Liver (tissue), 9 donors: Measurements from ENCODE around the gene NOS1AP. TPM values are rescaled to one million over a fixed set of nuclear protein-coding genes. Genes with fewer than 3 reads are reported as not detected.

ENCODE experiments used
- DNase-seq: peaks from one replicate; pipeline ENCODE4 v3.0.0-alpha.2; 2017; ENCODE audit warnings: low spot score
- H3K27ac ChIP-seq, 2 donors: one replicate each; pipeline ENCODE4 v1.7.0; 2013; ENCODE audit warnings: inconsistent platforms in 2 of 2, low read length in 2 of 2, control low read depth in 1 of 2, low read depth in 1 of 2, mild to moderate bottlenecking in 1 of 2
- H3K27me3 ChIP-seq, 4 donors: one replicate each; pipeline versions ENCODE4 v1.6.1 to v1.7.0; 2013; ENCODE audit warnings: low read length in 3 of 4, inconsistent platforms in 1 of 4, mild to moderate bottlenecking in 1 of 4, moderate library complexity in 1 of 4; ENCODE audit not compliant: control insufficient read depth in 4 of 4, insufficient read depth in 4 of 4
- H3K36me3 ChIP-seq, 4 donors: one replicate each; pipeline versions ENCODE4 v1.6.1 to v1.7.0; 2013; ENCODE audit warnings: low read length in 3 of 4, mild to moderate bottlenecking in 3 of 4, low read depth in 1 of 4, moderate library complexity in 1 of 4; ENCODE audit not compliant: control insufficient read depth in 4 of 4, insufficient read depth in 3 of 4
- H3K4me1 ChIP-seq, 4 donors: one replicate each; pipeline versions ENCODE4 v1.6.1 to v1.7.0; 2013; ENCODE audit warnings: low read length in 3 of 4, mild to moderate bottlenecking in 3 of 4, moderate library complexity in 1 of 4; ENCODE audit not compliant: control insufficient read depth in 4 of 4, insufficient read depth in 4 of 4
- H3K4me3 ChIP-seq, 3 donors: one replicate each; pipeline versions ENCODE4 v1.6.1 to v1.7.0; 2013; ENCODE audit warnings: low read length in 3 of 3, control low read depth in 1 of 3, low read depth in 1 of 3, mild to moderate bottlenecking in 1 of 3
- H3K9ac ChIP-seq, 2 donors: one replicate each; pipeline ENCODE4 v1.7.0; 2013; ENCODE audit warnings: low read length in 2 of 2, mild to moderate bottlenecking in 2 of 2, moderate library complexity in 2 of 2, control low read depth in 1 of 2, low read depth in 1 of 2
- H3K9me3 ChIP-seq, 4 donors: one replicate each; pipeline versions ENCODE4 v1.6.1 to v1.7.0; 2013; ENCODE audit warnings: low read length in 3 of 4; ENCODE audit not compliant: control insufficient read depth in 4 of 4
- EGR1 ChIP-seq, 2 donors: IDR thresholded peaks; 2 replicates each; pipeline ENCODE4 v1.6.1; 2016 to 2018; ENCODE audit warnings: antibody characterized with exemption in 2 of 2, low read depth in 2 of 2
- FOXA1 ChIP-seq: IDR thresholded peaks from 2 replicates; pipeline ENCODE4 v1.6.1; 2016; ENCODE audit warnings: antibody characterized with exemption
- FOXA2 ChIP-seq: IDR thresholded peaks from 2 replicates; pipeline ENCODE4 v1.6.1; 2016; ENCODE audit warnings: antibody characterized with exemption
- GABPA ChIP-seq, 2 donors: IDR thresholded peaks in 1 of 2; conservative IDR thresholded peaks in 1 of 2; 2 replicates each; pipeline ENCODE4 v1.6.1; 2016; ENCODE audit warnings: antibody characterized with exemption in 2 of 2, mild to moderate bottlenecking in 1 of 2, moderate library complexity in 1 of 2
- HNF4A ChIP-seq, 2 donors: conservative IDR thresholded peaks; 2 replicates each; pipeline ENCODE4 v1.6.1; 2016; ENCODE audit warnings: antibody characterized with exemption in 2 of 2, mild to moderate bottlenecking in 2 of 2
- HNF4G ChIP-seq: IDR thresholded peaks from 2 replicates; pipeline ENCODE4 v1.6.1; 2016; ENCODE audit warnings: antibody characterized with exemption
- JUND ChIP-seq, 2 donors: IDR thresholded peaks; 2 replicates each; pipeline ENCODE4 v1.6.1; 2016; ENCODE audit warnings: antibody characterized with exemption in 2 of 2
- MAX ChIP-seq: IDR thresholded peaks from 2 replicates; pipeline ENCODE4 v1.6.1; 2016; ENCODE audit warnings: antibody characterized with exemption
- NR2F2 ChIP-seq: IDR thresholded peaks from 2 replicates; pipeline ENCODE4 v1.6.1; 2016; ENCODE audit warnings: antibody characterized with exemption
- RAD21 ChIP-seq, 2 donors: IDR thresholded peaks; 2 replicates each; pipeline ENCODE4 v1.6.1; 2016; ENCODE audit warnings: antibody characterized with exemption in 2 of 2, mild to moderate bottlenecking in 2 of 2
- RXRA ChIP-seq, 2 donors: IDR thresholded peaks; 2 replicates each; pipeline ENCODE4 v1.6.1; 2017 to 2018; ENCODE audit warnings: antibody characterized with exemption in 2 of 2, mild to moderate bottlenecking in 1 of 2
- SP1 ChIP-seq: IDR thresholded peaks from 2 replicates; pipeline ENCODE4 v1.6.1; 2018; ENCODE audit warnings: antibody characterized with exemption, mild to moderate bottlenecking
- TAF1 ChIP-seq: conservative IDR thresholded peaks from 2 replicates; pipeline ENCODE4 v1.6.1; 2016; ENCODE audit warnings: antibody characterized with exemption, mild to moderate bottlenecking
- YY1 ChIP-seq: IDR thresholded peaks from 2 replicates; pipeline ENCODE4 v1.6.1; 2016; ENCODE audit warnings: antibody characterized with exemption, mild to moderate bottlenecking
- WGBS: extraction: QIAGEN DNeasy Blood & Tissue Kit; methylation state at CpG from one replicate; pipeline ENCODE4 v1.1.7; 2013; 5-methylcytosine and 5-hydroxymethylcytosine counted together
- polyA plus RNA-seq, 2 donors: library from polyadenylated mRNA; stranded (reverse) in 1 of 2; unstranded in 1 of 2; fragments of 200-250 nt in 1 of 2; fragments of >200 nt in 1 of 2; fragmentation: Nextera tagmentation in 1 of 2; extraction: Ambion mirVana in 1 of 2; gene quantifications; one replicate each; pipeline versions ENCODE4 v1.2.1 to v1.2.3, GENCODE V29; 2013 to 2015
- total RNA-seq, 2 donors: library from RNA; depleted of rRNA; stranded (reverse); fragments of >200 nt; gene quantifications; one replicate each; pipeline ENCODE4 v1.2.3, GENCODE V29; 2014
- TF ChIP-seq, protein P1 (sequence below): IDR thresholded peaks from 2 replicates; pipeline ENCODE4 v1.6.1; 2016; ENCODE audit warnings: antibody characterized with exemption
- TF ChIP-seq, protein P2 (sequence below): IDR thresholded peaks from 2 replicates; pipeline ENCODE4 v1.6.1; 2016; ENCODE audit warnings: antibody characterized with exemption, mild to moderate bottlenecking
- TF ChIP-seq, protein P3 (sequence below): IDR thresholded peaks from 2 replicates; pipeline ENCODE4 v1.6.1; 2016; ENCODE audit warnings: antibody characterized with exemption
- TF ChIP-seq, protein P4 (sequence below): fragments of 150-350 bp; IDR thresholded peaks from 2 replicates; pipeline ENCODE4 v1.5.1; 2017; ENCODE audit warnings: improper control_type of control experiment, low read depth, low read length; ENCODE audit not compliant: missing input control
- donor health status: healthy.
- donor health status: healthy.
- donor health status: healthy.
- donor health status: healthy.
- donor health status: healthy.

NOS1AP gene
- total and polyA plus RNA-seq, 4 donors: 1.4 to 13.0 (median 4.5) TPM

- TF ChIP-seq RAD21 (IDR thresholded peaks at IDR 0.05) (no peak), FOXA1 (no peak), RXRA (IDR thresholded peaks at IDR 0.05) (peak in 1 of 2 donors; percentile 17)
- Histone ChIP-seq H3K9me3 (no peaks in the 10 kb centered on the region), H3K27ac (no peak overlapping the region), H3K4me1 (peaks cover 3 to 25% (median 20%) of the 10 kb centered on the region in 4 donors), H3K4me3 (no peak overlapping the region), H3K9ac (no peak overlapping the region), H3K27me3 (no peaks in the 10 kb centered on the region), H3K36me3 (no peaks in the 10 kb centered on the region)
- DNase-seq: no peak
- 45% methylated on average over 4 of the region's 4 CpGs for WGBS
These were observed 69.2 kb downstream of the NOS1AP start for GRCh38 chr1:162138599-162139181.

DNA sequence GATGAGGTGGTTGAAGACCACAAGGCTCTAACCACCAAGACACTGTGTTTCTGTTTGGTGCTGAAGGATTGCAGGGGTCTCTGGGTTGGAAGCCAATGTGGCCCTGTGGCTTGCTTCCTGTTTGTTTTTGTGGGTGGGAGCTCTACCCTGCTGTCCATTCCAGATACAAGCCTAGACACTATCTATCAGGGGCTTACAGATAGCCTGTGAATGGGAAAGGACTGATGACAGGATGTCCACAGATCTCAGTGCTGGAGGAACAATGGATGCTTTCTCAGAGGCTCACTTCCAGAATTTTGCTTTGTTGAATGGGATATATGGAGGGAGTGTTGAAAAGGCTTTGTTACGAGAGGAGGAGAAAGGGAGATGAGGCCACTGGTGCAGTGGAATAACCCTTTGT lies 69.7 kb downstream of the NOS1AP start:
- Histone ChIP-seq H3K4me3 (no peak overlapping the region), H3K9ac (no peak overlapping the region), H3K27me3 (no peaks in the 10 kb centered on the region), H3K36me3 (no peaks in the 10 kb centered on the region), H3K9me3 (no peaks in the 10 kb centered on the region), H3K4me1 (peaks cover 3 to 25% (median 19%) of the 10 kb centered on the region in 4 donors), H3K27ac (no peak overlapping the region)
- WGBS: 90% methylated on average over 1 of the region's 1 CpG
- no peak for DNase-seq
- no peak for TF ChIP-seq YY1
- TF ChIP-seq, protein P1, sequence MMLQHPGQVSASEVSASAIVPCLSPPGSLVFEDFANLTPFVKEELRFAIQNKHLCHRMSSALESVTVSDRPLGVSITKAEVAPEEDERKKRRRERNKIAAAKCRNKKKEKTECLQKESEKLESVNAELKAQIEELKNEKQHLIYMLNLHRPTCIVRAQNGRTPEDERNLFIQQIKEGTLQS: no peak
- TF ChIP-seq JUND (IDR thresholded peaks at IDR 0.05): no peak
- TF ChIP-seq TAF1: no peak
- no peak for TF ChIP-seq FOXA1
- TF ChIP-seq, protein P2, sequence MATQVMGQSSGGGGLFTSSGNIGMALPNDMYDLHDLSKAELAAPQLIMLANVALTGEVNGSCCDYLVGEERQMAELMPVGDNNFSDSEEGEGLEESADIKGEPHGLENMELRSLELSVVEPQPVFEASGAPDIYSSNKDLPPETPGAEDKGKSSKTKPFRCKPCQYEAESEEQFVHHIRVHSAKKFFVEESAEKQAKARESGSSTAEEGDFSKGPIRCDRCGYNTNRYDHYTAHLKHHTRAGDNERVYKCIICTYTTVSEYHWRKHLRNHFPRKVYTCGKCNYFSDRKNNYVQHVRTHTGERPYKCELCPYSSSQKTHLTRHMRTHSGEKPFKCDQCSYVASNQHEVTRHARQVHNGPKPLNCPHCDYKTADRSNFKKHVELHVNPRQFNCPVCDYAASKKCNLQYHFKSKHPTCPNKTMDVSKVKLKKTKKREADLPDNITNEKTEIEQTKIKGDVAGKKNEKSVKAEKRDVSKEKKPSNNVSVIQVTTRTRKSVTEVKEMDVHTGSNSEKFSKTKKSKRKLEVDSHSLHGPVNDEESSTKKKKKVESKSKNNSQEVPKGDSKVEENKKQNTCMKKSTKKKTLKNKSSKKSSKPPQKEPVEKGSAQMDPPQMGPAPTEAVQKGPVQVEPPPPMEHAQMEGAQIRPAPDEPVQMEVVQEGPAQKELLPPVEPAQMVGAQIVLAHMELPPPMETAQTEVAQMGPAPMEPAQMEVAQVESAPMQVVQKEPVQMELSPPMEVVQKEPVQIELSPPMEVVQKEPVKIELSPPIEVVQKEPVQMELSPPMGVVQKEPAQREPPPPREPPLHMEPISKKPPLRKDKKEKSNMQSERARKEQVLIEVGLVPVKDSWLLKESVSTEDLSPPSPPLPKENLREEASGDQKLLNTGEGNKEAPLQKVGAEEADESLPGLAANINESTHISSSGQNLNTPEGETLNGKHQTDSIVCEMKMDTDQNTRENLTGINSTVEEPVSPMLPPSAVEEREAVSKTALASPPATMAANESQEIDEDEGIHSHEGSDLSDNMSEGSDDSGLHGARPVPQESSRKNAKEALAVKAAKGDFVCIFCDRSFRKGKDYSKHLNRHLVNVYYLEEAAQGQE: no peak
- TF ChIP-seq RAD21 (IDR thresholded peaks at IDR 0.05): no peak
- TF ChIP-seq FOXA2: no peak
- no peak for TF ChIP-seq EGR1 (IDR thresholded peaks at IDR 0.05; ENCODE audit: low read depth in 2 of 2)
- no peak for TF ChIP-seq RXRA (IDR thresholded peaks at IDR 0.05)
- no peak for TF ChIP-seq GABPA (IDR thresholded peaks at IDR 0.05 in 1 of 2, conservative IDR thresholded peaks at IDR 0.05 in 1 of 2)
- no peak for TF ChIP-seq NR2F2
- TF ChIP-seq HNF4G: no peak
- TF ChIP-seq, protein P3, sequence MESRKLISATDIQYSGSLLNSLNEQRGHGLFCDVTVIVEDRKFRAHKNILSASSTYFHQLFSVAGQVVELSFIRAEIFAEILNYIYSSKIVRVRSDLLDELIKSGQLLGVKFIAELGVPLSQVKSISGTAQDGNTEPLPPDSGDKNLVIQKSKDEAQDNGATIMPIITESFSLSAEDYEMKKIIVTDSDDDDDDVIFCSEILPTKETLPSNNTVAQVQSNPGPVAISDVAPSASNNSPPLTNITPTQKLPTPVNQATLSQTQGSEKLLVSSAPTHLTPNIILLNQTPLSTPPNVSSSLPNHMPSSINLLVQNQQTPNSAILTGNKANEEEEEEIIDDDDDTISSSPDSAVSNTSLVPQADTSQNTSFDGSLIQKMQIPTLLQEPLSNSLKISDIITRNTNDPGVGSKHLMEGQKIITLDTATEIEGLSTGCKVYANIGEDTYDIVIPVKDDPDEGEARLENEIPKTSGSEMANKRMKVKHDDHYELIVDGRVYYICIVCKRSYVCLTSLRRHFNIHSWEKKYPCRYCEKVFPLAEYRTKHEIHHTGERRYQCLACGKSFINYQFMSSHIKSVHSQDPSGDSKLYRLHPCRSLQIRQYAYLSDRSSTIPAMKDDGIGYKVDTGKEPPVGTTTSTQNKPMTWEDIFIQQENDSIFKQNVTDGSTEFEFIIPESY: no peak
- TF ChIP-seq SP1: no peak
- TF ChIP-seq, protein P4, sequence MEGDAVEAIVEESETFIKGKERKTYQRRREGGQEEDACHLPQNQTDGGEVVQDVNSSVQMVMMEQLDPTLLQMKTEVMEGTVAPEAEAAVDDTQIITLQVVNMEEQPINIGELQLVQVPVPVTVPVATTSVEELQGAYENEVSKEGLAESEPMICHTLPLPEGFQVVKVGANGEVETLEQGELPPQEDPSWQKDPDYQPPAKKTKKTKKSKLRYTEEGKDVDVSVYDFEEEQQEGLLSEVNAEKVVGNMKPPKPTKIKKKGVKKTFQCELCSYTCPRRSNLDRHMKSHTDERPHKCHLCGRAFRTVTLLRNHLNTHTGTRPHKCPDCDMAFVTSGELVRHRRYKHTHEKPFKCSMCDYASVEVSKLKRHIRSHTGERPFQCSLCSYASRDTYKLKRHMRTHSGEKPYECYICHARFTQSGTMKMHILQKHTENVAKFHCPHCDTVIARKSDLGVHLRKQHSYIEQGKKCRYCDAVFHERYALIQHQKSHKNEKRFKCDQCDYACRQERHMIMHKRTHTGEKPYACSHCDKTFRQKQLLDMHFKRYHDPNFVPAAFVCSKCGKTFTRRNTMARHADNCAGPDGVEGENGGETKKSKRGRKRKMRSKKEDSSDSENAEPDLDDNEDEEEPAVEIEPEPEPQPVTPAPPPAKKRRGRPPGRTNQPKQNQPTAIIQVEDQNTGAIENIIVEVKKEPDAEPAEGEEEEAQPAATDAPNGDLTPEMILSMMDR: no peak
- no peak for TF ChIP-seq HNF4A (conservative IDR thresholded peaks at IDR 0.05)
- TF ChIP-seq MAX: no peak
